Gastroesophageal sphincter (tissue), 2 donors: ENCODE data around the gene PALD1.

ENCODE experiments used
- EP300 ChIP-seq: sonication (generic); formaldehyde crosslinking; IDR thresholded peaks from one replicate; pipeline ENCODE4 v1.6.1; 2017; ENCODE audit warnings: antibody characterized with exemption, mild to moderate bottlenecking
- POLR2AphosphoS5 ChIP-seq: sonication (generic); formaldehyde crosslinking; IDR thresholded peaks from one replicate; pipeline ENCODE4 v1.6.1; 2017; ENCODE audit warnings: antibody characterized with exemption

DNA sequence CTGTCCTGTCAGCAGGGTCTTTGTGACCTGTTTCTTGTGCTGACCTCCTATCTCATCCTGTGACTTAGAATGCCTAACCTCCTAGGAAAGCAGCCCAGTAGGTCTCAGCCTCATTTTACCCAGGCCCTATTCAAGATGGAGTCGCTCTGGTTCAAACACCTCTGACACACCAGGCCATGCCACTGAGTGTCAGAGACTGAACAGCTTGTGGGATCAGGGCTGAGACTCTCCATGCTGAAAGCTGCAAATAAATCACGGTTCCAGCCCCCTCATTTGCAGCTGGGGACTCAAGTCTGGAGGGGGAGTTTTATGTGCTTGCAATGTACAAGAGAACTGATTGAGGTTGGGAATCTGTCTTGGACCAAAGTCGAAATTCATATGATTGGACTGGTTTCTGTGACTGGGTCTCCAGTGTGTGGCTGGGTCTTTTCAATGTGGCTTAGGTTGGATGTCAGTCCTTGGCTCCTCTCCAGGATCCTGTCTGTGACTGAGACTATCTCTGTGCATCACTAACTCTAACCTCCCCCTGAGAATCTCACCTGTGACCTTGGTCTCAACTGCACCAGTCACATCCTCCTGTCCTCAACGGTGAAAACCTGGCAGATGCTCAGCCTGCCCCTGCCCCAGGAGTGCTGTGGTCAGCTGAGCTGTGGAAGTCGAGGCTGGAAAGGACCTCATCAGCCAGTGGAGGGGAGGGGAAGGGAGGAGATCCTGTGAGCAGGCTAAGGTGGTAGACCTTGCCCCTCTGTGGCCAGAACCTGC, 112.3 kb downstream of the PALD1 start:
- TF ChIP-seq EP300 (no peak), POLR2AphosphoS5 (no peak)
